Measurements from ENCODE around the gene DDX20.

Gene DDX20

GRCh38 chr1:111776391-111776790, 20.7 kb downstream of the DDX20 start:
- Histone ChIP-seq H3K36me3 (ENCODE audit: insufficient read depth, low read length) (no peaks in the 10 kb centered on the region), H3K9me2 (ENCODE audit: low read depth, low read length) (no peaks in the 10 kb centered on the region), H3K27me3 (ENCODE audit: insufficient read depth, low read length) (no peaks in the 10 kb centered on the region), H3K9me3 (ENCODE audit: low read length) (no peaks in the 10 kb centered on the region), H3K9ac (ENCODE audit: low read length) (no peak overlapping the region), H3K79me2 (ENCODE audit: insufficient read depth, low read length) (no peaks in the 10 kb centered on the region), H4K20me1 (ENCODE audit: insufficient read depth, low read length) (no peaks in the 10 kb centered on the region), H3K27ac (ENCODE audit: low read depth, low read length, poor library complexity, severe bottlenecking) (no peak overlapping the region), H3K4me2 (ENCODE audit: low read length) (no peak overlapping the region), H2AFZ (ENCODE audit: low read length) (no peak overlapping the region), H3F3A (ENCODE audit: insufficient read depth, low read length) (no peaks in the 10 kb centered on the region), H3K4me3 (ENCODE audit: low read depth, low read length, poor library complexity, severe bottlenecking) (no peak overlapping the region), H3K4me1 (ENCODE audit: insufficient read depth, low read length, severe bottlenecking) (no peaks in the 10 kb centered on the region)
- TF ChIP-seq, protein P1, sequence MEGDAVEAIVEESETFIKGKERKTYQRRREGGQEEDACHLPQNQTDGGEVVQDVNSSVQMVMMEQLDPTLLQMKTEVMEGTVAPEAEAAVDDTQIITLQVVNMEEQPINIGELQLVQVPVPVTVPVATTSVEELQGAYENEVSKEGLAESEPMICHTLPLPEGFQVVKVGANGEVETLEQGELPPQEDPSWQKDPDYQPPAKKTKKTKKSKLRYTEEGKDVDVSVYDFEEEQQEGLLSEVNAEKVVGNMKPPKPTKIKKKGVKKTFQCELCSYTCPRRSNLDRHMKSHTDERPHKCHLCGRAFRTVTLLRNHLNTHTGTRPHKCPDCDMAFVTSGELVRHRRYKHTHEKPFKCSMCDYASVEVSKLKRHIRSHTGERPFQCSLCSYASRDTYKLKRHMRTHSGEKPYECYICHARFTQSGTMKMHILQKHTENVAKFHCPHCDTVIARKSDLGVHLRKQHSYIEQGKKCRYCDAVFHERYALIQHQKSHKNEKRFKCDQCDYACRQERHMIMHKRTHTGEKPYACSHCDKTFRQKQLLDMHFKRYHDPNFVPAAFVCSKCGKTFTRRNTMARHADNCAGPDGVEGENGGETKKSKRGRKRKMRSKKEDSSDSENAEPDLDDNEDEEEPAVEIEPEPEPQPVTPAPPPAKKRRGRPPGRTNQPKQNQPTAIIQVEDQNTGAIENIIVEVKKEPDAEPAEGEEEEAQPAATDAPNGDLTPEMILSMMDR (IDR thresholded peaks at IDR 0.05; ENCODE audit: low read length): no peak
- TF ChIP-seq EZH2 (IDR thresholded peaks at IDR 0.05; ENCODE audit: borderline replicate concordance, low read length): no peak

DNA sequence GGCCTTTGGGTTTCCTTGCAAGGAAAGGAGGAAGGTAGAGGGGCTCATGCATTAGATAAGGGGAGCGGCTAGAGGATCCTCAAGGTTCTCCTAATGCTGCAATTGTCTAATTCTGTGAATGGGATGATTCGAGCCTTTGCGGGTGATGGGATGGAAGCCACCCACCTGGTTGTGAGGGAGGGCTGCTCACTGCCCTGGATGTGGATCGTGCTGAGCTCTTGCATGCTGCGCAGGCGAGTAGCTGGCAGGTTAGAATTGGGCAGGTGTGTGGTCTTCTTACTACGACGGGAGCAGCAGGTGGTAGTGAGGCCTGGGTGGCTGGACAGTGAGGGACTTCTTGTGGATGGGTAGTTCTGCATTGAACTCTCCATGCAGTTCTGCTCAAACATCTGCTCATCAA, 21.2 kb downstream of the DDX20 start:
- no peaks in the 10 kb centered on the region for H4K20me1 ChIP-seq (ENCODE audit: insufficient read depth, low read length)
- no peaks in the 10 kb centered on the region for H3F3A ChIP-seq (ENCODE audit: insufficient read depth, low read length)
- H3K4me1 ChIP-seq (ENCODE audit: insufficient read depth, low read length, severe bottlenecking): no peaks in the 10 kb centered on the region
- H3K27ac ChIP-seq (ENCODE audit: low read depth, low read length, poor library complexity, severe bottlenecking): no peak overlapping the region
- H3K27me3 ChIP-seq (ENCODE audit: insufficient read depth, low read length): no peaks in the 10 kb centered on the region
- no peak overlapping the region for H2AFZ ChIP-seq (ENCODE audit: low read length)
- TF ChIP-seq, protein P1 (IDR thresholded peaks at IDR 0.05; ENCODE audit: low read length): no peak
- no peak for TF ChIP-seq EZH2 (IDR thresholded peaks at IDR 0.05; ENCODE audit: borderline replicate concordance, low read length)
- H3K9me2 ChIP-seq (ENCODE audit: low read depth, low read length): no peaks in the 10 kb centered on the region
- no peak overlapping the region for H3K4me3 ChIP-seq (ENCODE audit: low read depth, low read length, poor library complexity, severe bottlenecking)
- H3K4me2 ChIP-seq (ENCODE audit: low read length): no peak overlapping the region
- no peaks in the 10 kb centered on the region for H3K36me3 ChIP-seq (ENCODE audit: insufficient read depth, low read length)
- no peaks in the 10 kb centered on the region for H3K9me3 ChIP-seq (ENCODE audit: low read length)
- H3K9ac ChIP-seq (ENCODE audit: low read length): no peak overlapping the region
- no peaks in the 10 kb centered on the region for H3K79me2 ChIP-seq (ENCODE audit: insufficient read depth, low read length)

- no peaks in the 10 kb centered on the region for H3K9me3 ChIP-seq (ENCODE audit: low read length)
- no peaks in the 10 kb centered on the region for H3K79me2 ChIP-seq (ENCODE audit: insufficient read depth, low read length)
- no peaks in the 10 kb centered on the region for H3K27me3 ChIP-seq (ENCODE audit: insufficient read depth, low read length)
- H4K20me1 ChIP-seq (ENCODE audit: insufficient read depth, low read length): no peaks in the 10 kb centered on the region
- no peak overlapping the region for H3K27ac ChIP-seq (ENCODE audit: low read depth, low read length, poor library complexity, severe bottlenecking)
- TF ChIP-seq EZH2 (IDR thresholded peaks at IDR 0.05; ENCODE audit: borderline replicate concordance, low read length): no peak
- TF ChIP-seq, protein P1 (IDR thresholded peaks at IDR 0.05; ENCODE audit: low read length): no peak
- H3K4me2 ChIP-seq (ENCODE audit: low read length): no peak overlapping the region
- H3K36me3 ChIP-seq (ENCODE audit: insufficient read depth, low read length): no peaks in the 10 kb centered on the region
- no peaks in the 10 kb centered on the region for H3K9me2 ChIP-seq (ENCODE audit: low read depth, low read length)
- H3K9ac ChIP-seq (ENCODE audit: low read length): no peak overlapping the region
- no peaks in the 10 kb centered on the region for H3K4me1 ChIP-seq (ENCODE audit: insufficient read depth, low read length, severe bottlenecking)
- no peaks in the 10 kb centered on the region for H3F3A ChIP-seq (ENCODE audit: insufficient read depth, low read length)
- H2AFZ ChIP-seq (ENCODE audit: low read length): no peak overlapping the region
- H3K4me3 ChIP-seq (ENCODE audit: low read depth, low read length, poor library complexity, severe bottlenecking): no peak overlapping the region
These were observed 21.6 kb downstream of the DDX20 start for GRCh38 chr1:111777301-111777700.
